Measurements from ENCODE around the gene UBB. TPM values are rescaled to one million over a fixed set of nuclear protein-coding genes. Genes with fewer than 3 reads are reported as not detected.
A peak's percentile ranks its signal among the peaks of the same experiment; 100 is the strongest.

Gene UBB
- total and polyA plus RNA-seq, 9 of the 15 experiments (the other 6 are each of a cell fraction or from before 2014, with no cell fraction given) = 1,069 to 4,143 (median 1,696) TPM

DNA sequence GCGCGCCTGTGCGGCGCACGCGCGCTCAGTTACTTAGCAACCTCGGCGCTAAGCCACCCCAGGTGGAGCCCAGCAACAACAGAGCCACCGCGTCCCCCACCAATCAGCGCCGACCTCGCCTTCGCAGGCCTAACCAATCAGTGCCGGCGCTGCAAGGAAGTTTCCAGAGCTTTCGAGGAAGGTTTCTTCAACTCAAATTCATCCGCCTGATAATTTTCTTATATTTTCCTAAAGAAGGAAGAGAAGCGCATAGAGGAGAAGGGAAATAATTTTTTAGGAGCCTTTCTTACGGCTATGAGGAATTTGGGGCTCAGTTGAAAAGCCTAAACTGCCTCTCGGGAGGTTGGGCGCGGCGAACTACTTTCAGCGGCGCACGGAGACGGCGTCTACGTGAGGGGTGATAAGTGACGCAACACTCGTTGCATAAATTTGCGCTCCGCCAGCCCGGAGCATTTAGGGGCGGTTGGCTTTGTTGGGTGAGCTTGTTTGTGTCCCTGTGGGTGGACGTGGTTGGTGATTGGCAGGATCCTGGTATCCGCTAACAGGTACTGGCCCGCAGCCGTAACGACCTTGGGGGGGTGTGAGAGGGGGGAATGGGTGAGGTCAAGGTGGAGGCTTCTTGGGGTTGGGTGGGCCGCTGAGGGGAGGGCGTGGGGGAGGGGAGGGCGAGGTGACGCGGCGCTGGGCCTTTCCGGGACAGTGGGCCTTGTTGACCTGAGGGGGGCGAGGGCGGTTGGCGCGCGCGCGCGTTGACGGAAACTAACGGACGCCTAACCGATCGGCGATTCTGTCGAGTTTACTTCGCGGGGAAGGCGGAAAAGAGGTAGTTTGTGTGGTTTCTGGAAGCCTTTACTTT is at the start of gene UBB (continued):
- TF ChIP-seq CBFB (CRISPR knock-in tag; IDR thresholded peaks at IDR 0.05) (no peak), HNRNPH1 (optimal IDR thresholded peaks at IDR 0.05; ENCODE audit: low read depth, low read length) (no peak), RCOR1 (IDR thresholded peaks at IDR 0.05; ENCODE audit: borderline replicate concordance in 1 of 2, low read depth in 2 of 2, low read length in 2 of 2) (peak in 1 of 2 experiments; percentile 40; a peak in 1 of 4 replicates), SFPQ (IDR thresholded peaks at IDR 0.05; ENCODE audit: low read depth, low read length) (no peak), RERE (CRISPR knock-in tag; IDR thresholded peaks at IDR 0.05; ENCODE audit: borderline replicate concordance) (no peak), MTA1 (IDR thresholded peaks at IDR 0.05; ENCODE audit: borderline replicate concordance) (peak; percentile 15; the same call in 1 of the 2 replicates), NR2F6 (CRISPR knock-in tag; IDR thresholded peaks at IDR 0.05) (0 out of 2 replicates have a peak, but pooled peaks have one; percentile 15), ZSCAN32 (CRISPR knock-in tag; IDR thresholded peaks at IDR 0.05) (peak; percentile 82; the same call in 1 of the 2 replicates), MTA3 (IDR thresholded peaks at IDR 0.05; ENCODE audit: borderline replicate concordance) (peak; percentile 98), RHOXF2B (CRISPR knock-in tag; conservative IDR thresholded peaks at IDR 0.05) (no peak), POLR2A (conservative IDR thresholded peaks at IDR 0.05) (peak; percentile 99), GMEB1 (CRISPR knock-in tag; IDR thresholded peaks at IDR 0.05) (peak; percentile 100), ARNT (IDR thresholded peaks at IDR 0.05) (peak; percentile 81 to 91)
- TF ChIP-seq, protein P1, sequence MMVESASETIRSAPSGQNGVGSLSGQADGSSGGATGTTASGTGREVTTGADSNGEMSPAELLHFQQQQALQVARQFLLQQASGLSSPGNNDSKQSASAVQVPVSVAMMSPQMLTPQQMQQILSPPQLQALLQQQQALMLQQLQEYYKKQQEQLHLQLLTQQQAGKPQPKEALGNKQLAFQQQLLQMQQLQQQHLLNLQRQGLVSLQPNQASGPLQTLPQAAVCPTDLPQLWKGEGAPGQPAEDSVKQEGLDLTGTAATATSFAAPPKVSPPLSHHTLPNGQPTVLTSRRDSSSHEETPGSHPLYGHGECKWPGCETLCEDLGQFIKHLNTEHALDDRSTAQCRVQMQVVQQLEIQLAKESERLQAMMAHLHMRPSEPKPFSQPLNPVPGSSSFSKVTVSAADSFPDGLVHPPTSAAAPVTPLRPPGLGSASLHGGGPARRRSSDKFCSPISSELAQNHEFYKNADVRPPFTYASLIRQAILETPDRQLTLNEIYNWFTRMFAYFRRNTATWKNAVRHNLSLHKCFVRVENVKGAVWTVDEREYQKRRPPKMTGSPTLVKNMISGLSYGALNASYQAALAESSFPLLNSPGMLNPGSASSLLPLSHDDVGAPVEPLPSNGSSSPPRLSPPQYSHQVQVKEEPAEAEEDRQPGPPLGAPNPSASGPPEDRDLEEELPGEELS (CRISPR knock-in tag; IDR thresholded peaks at IDR 0.05; ENCODE audit: borderline replicate concordance) = no peak

All from K562 (cell line).